KG1 (cell line): ENCODE results near the gene ZNF710.
"Not testable (repeated sequence)": the region's sequence is repeated elsewhere in the genome, so short reads cannot be mapped to it uniquely, and the experiment has no call there.

ENCODE experiments used
- DNase-seq: peaks from one replicate; lab custom pipeline; 2025; lab: John Stamatoyannopoulos, UW

ZNF710 gene, protein sequence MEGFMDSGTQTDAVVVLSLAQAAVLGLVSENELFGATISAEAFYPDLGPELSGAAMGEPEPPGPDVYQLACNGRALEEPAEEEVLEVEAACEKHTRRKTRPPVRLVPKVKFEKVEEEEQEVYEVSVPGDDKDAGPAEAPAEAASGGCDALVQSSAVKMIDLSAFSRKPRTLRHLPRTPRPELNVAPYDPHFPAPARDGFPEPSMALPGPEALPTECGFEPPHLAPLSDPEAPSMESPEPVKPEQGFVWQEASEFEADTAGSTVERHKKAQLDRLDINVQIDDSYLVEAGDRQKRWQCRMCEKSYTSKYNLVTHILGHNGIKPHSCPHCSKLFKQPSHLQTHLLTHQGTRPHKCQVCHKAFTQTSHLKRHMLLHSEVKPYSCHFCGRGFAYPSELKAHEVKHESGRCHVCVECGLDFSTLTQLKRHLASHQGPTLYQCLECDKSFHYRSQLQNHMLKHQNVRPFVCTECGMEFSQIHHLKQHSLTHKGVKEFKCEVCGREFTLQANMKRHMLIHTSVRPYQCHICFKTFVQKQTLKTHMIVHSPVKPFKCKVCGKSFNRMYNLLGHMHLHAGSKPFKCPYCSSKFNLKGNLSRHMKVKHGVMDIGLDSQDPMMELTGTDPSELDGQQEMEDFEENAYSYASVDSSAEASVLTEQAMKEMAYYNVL

DNA sequence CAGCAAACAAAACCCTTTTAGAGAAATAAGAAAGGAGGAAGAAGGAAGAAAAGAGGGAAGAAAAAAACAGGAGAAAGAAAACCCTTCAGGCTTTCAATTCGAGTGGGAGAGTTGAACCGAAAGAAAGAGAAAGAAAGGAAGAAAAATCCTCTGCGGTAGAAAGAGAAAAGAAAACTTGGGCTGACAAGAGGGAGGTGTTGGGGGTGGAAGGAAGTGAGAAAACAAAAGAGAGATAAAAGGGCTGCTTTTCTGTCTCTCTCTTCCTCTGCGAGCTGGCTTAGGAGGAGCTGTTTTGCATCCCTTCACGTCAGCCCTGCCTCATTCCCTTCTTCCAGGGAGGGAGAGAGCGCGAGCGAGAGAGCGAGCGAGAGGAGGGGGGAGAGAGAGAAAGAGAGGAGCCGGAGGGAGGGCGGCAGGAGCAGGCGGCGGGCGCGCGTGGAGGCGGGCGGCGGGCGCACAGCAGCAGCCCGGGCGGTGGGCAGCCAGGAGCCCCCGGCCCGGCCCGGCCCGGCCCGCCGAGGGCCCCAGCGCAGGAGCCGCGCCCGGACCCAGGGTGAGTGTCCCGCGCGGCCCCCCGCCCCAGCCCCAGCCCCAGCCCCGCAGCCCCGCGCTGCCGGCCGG is at the start of gene ZNF710:
Gene ZNF710 (plus strand): TSS at position 263 of the 621 bp plus-strand sequence. CDS start 65,814 bp downstream, outside the sequence.
- DNase-seq, result no peak

GRCh38 chr15:89954541-89954940 is 46.6 kb upstream of the ZNF710 start:
- no peak for DNase-seq

DNA sequence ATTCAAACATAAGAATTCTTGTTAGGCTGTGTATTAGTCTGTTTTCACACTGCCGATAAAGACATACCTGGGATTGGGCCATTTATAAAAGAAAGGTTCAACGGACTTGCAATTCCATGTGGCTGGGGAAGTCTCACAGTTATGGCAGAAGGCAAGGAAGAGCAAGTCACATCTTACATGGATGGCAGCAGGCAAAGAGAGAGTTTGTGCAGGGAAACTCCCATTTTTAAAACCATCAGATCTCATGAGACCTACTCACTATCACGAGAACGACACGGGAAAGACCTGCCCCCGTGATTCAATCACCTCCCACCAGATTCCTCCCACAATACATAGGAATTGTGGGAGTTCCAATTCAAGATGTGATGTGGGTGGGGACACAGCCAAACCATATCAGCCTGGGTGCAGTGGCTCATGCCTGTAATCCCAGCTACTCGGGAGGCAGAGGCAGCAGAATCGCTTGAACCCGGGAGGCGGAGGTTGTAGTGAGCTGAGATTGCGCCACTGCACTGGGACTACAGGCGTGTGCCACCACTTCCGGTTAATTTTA is 45.6 kb upstream of the ZNF710 start:
- DNase-seq, result not testable (repeated sequence)

- no peak for DNase-seq
Observed at GRCh38 chr15:89958107-89958805, 42.9 kb upstream of the ZNF710 start.

DNA sequence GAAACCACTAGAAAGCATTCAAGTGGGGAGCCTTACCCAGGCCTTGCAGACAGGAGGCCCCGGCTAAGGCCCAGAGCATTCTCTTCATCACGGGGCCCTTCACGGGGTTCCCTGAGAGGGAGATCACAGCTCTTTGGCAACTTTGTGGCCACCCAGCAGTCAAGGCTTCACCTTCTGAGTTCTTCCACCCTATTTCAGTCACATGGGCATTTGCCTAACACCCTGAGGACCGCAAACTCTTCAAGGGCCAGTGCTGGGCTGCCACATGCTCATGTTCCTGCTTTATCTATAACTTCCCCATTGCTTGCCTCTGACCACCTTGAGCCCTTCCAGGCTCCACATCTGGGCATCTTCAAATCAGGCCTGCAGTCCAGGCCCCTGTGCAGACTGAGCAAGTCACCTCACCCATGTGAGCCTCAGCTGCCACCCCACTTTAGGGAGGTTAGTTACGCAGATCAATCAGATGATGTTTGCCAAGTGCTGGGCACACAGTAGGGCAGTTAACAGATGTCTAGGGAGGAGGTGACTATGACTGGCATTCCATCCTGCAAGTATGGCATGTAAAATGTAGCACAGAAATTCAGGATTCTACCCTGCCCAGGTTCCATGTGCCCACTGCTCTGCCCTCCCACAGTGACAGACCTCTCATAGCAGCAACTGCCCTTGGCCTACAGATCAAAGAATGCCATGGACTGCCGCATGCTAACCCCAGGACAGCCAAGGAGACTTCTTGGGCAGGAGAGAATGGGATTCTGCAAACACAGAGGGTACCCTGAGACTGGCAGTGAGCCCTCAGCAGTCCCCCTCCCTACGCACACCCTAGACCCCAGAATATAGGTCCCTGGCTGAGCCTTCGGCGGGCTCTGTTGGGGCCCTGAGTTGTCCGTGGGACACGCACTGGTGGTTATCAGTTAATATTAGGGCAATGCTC is 37.6 kb upstream of the ZNF710 start:
- DNase-seq, result no peak

DNA sequence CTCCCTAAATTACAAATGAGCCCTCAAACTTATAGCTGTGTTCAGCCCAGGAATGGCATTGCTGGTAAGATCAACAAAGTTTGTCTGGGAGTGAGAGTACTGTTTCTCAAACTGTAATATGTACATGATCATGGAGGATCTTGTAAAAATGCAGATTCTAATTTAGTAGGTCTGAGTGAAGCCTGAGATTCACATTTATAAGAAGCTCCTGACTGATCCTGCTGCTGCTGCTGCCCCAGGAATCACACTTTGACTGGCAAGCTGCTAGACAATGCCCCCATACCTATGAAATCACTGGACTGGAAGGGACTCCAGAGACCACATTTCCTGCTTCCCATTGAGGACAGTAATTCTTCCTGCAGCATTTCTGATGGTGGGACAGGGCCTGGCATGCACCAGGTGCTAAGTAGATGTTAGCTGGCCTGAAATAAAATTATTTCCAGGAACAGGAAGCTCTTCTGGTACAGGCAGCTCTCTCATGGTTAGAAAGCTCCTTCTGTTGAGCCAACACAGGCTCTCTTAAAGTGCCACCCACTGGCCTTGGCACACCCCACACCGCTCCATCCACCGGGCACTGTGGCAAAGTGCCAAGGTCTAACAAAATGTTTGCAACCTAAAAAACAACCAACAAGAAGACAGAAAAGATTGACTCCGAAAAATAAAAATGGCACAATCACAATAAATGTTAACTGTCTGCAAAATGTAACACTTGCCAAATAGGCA is 36.7 kb upstream of the ZNF710 start:
- DNase-seq, result no peak

GRCh38 chr15:89967881-89968280 is 33.2 kb upstream of the ZNF710 start:
- no peak for DNase-seq

DNA sequence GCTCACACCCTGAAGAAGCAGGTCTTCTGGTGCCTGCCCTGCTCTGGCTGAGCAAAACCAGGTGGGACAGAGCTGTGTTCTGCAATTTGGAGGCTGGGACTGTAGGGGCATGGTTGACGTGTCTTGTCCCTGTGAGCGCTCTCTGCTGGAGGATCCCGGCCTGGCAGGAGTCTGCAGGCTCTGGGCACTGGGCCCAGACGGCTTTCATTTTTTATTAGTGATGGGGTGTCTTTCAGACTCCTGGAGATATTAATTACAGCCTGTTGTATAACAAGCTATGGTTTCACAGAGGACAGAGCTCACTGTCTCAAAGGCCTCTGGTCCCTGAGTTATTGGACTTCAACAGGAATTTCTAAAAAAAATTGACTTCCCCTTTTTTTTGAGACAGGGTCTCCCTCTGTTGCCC is 29.5 kb upstream of the ZNF710 start:
- DNase-seq, result no peak

GRCh38 chr15:89972085-89972484 is 29.0 kb upstream of the ZNF710 start:
- no peak for DNase-seq

- no peak for DNase-seq
Observed at GRCh38 chr15:89975482-89976245, 25.5 kb upstream of the ZNF710 start.

- DNase-seq, result no peak
Observed at GRCh38 chr15:89976246-89976600, 24.9 kb upstream of the ZNF710 start.

- not testable (repeated sequence) for DNase-seq
Observed at GRCh38 chr15:89977836-89978235, 23.3 kb upstream of the ZNF710 start.

DNA sequence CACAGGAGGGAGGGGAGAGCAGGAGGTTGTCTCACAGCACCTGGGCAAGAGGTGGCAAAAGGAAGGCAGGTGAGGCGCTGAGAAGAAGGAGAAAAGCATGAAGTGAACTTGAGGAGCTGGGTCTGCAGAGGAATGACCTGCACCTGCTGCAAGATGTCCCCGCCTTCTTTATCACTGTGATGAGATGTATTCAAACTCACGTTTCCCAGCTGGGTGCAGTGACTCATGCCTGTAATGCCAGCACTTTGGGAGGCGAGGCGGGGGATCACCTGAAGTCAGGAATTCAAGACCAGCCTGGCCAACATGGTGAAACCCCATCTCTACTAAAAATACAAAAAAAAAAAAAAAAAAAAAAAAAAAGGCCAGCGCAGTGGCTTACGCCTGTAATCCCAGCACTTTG is 22.2 kb upstream of the ZNF710 start:
- DNase-seq, result no peak

GRCh38 chr15:89980896-89981295 is 20.2 kb upstream of the ZNF710 start:
- DNase-seq, result no peak

DNA sequence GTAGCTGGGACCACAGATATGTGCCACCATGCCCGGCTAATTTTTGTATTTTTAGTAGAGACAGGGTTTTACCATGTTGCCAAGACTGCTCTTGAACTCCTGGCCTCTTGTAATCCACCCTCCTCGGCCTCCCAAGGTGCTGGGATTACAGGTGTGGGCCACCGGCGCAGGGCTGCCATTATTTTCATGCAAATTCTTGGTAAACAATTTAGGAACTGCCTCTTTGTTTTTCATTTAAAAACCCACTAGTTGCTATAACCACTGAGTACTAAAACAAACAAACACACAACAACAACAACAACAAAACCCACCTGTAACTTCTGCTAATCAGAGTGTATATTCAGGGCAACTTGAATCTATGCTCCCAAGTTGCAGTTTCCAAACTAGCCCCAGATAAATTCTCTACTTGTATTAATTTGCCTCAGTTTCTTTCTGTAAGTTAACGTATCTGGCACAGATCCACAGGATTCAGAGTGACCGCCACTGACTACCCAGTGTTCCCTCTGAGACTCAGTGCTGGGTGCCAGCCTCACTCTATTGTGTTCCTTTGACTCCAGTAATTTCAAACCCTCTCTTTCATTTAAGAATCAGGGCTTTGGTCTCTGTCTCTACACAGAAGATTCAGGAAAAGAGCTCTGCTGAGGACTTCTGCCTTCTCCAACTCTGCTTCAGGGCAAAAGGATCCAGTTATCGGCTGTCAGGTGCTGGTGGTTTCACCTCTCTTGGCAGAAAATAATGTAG is 18.6 kb upstream of the ZNF710 start:
- no peak for DNase-seq

- no peak for DNase-seq
Observed at GRCh38 chr15:89984001-89984400, 17.1 kb upstream of the ZNF710 start.

- DNase-seq, result no peak
Observed at GRCh38 chr15:89984421-89985010, 16.6 kb upstream of the ZNF710 start.

DNA sequence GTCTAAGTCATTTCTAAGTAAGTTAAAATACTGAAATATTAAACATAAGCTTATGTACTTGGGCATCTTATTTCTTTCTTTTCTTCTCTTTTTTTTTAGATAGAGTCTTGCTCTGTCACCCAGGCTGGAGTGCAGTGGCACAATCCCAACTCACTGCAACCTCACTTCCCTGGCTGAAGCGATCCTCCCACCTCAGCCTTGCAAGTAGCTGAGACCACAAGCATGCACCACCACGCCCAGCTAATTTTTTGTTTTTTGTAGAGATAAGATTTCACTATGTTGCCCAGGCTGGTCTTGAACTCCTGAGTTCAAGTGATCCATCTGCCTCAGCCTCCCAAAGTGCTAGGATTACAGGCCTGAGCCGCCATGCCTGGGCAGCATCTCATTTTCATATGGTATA is 16.0 kb upstream of the ZNF710 start:
- DNase-seq, result no peak

GRCh38 chr15:89991312-89991711 is 9.8 kb upstream of the ZNF710 start:
- no peak for DNase-seq
